ENCODE data around the gene VPS13D.

DNA sequence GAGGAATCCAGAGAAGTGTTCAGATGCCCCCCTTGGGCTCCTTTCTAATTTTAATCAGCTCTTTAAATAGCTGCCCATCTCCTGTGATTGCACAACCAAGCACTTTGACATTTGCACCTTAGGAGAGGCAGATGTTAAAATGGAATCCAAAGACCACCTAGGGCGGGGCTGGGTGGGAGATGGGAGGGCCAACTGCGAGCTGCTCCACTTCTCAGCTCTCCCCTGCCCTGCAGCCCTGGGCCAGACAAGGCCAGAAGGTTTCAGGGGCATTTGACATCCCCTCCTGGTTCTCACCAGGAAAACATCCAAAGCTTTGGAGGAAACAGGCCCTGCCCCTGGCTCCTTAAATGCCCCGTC lies 281.3 kb downstream of the VPS13D start:
- TF ChIP-seq, protein P1, sequence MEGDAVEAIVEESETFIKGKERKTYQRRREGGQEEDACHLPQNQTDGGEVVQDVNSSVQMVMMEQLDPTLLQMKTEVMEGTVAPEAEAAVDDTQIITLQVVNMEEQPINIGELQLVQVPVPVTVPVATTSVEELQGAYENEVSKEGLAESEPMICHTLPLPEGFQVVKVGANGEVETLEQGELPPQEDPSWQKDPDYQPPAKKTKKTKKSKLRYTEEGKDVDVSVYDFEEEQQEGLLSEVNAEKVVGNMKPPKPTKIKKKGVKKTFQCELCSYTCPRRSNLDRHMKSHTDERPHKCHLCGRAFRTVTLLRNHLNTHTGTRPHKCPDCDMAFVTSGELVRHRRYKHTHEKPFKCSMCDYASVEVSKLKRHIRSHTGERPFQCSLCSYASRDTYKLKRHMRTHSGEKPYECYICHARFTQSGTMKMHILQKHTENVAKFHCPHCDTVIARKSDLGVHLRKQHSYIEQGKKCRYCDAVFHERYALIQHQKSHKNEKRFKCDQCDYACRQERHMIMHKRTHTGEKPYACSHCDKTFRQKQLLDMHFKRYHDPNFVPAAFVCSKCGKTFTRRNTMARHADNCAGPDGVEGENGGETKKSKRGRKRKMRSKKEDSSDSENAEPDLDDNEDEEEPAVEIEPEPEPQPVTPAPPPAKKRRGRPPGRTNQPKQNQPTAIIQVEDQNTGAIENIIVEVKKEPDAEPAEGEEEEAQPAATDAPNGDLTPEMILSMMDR (IDR thresholded peaks at IDR 0.05): no peak
- no peak for TF ChIP-seq POLR2A (IDR thresholded peaks at IDR 0.05)

Data from body of pancreas (tissue), 4 donors.